Right lobe of liver (tissue), 6 donors: Measurements from ENCODE around the gene PIWIL4. TPM values are rescaled to one million over a fixed set of nuclear protein-coding genes. Genes with fewer than 3 reads are reported as not detected.

Experiments
- ATAC-seq, 4 donors: fragments of 200-7000 bp; cut with Tn5 transposase; one replicate each; pipeline ENCODE4 v1.9.1; 2020; ENCODE audit warnings: mild to moderate bottlenecking in 4 of 4, moderate library complexity in 4 of 4
- DNase-seq, 3 donors: peaks; one replicate each; pipeline ENCODE4 v3.0.0-alpha.2; 2020
- H3K27ac ChIP-seq, 3 donors: fragments of 200-600 bp; one replicate each; pipeline ENCODE4 v1.8.0; 2022
- H3K27me3 ChIP-seq, 2 donors: fragments of 200-600 bp; one replicate each; pipeline ENCODE4 v1.8.0; 2022
- H3K36me3 ChIP-seq, 4 donors: fragments of 200-600 bp; sonication (generic) in 1 of 4; one replicate each; pipeline versions ENCODE4 v1.5.1 to v1.8.0; 2017 to 2022; ENCODE audit warnings: control low read depth in 1 of 4
- H3K4me1 ChIP-seq, 4 donors: fragments of 200-600 bp; sonication (generic) in 1 of 4; one replicate each; pipeline versions ENCODE4 v1.5.1 to v1.8.0; 2017 to 2022; ENCODE audit warnings: control low read depth in 1 of 4
- H3K4me3 ChIP-seq, 3 donors: fragments of 200-600 bp; one replicate each; pipeline ENCODE4 v1.8.0; 2022
- H3K9me3 ChIP-seq, 4 donors: fragments of 200-600 bp; sonication (generic) in 1 of 4; one replicate each; pipeline versions ENCODE4 v1.5.1 to v1.8.0; 2017 to 2022; ENCODE audit warnings: control low read depth in 1 of 4
- POLR2A ChIP-seq: fragments of 450-650 bp; IDR thresholded peaks from one replicate; pipeline ENCODE4 v1.6.1; 2017; ENCODE audit warnings: antibody characterized with exemption, mild to moderate bottlenecking
- WGBS: methylation state at CpG from one replicate; pipeline ENCODE4 v1.1.6; 2018; ENCODE audit warnings: low coverage, low lambda C conversion rate; ENCODE audit not compliant: insufficient coverage; ENCODE audit errors: missing lambda C conversion rate; 5-methylcytosine and 5-hydroxymethylcytosine counted together
- intact Hi-C, 2 donors: fragments of 100-400 bp; cut with DNase I; formaldehyde crosslinking; loops; one replicate each; pipeline versions ENCODE4 v1.11.2 to v1.14.1; 2022
- total RNA-seq, 6 experiments: library from RNA; depleted of rRNA in 2 of 6; stranded (reverse); fragments of >200 nt in 2 of 6; fragmentation: NEBNext Ultra II Directional in 3 of 6; extraction: Animal tissue kit (Norgen Biotek cat#: 25700) in 3 of 6; gene quantifications; one replicate each; pipeline versions ENCODE4 v1.1.0 to v1.2.4, GENCODE V29; 2016 to 2023
- TF ChIP-seq, protein P1 (sequence below), 4 donors: fragments of 200-600 bp in 3 of 4; fragments of 450-650 bp in 1 of 4; IDR thresholded peaks; one replicate each; pipeline versions ENCODE4 v1.5.1 to v1.8.0; 2016 to 2022; ENCODE audit warnings: antibody characterized with exemption in 4 of 4, mild to moderate bottlenecking in 2 of 4
- donor health status: DM: no; HTN: yes; CAD: no.
- donor health status: DM: no; HTN: no; CAD: no.
- donor health status: DM: no; HTN: no; CAD: no.
- donor health status: DM: no; HTN: yes; CAD: no.
- donor health status: DM: no; HTN: yes; CAD: no.

The PIWIL4 gene
- total RNA-seq, 6 experiments from 2014 or later = 0.12 to 0.71 (median 0.51) TPM

DNA sequence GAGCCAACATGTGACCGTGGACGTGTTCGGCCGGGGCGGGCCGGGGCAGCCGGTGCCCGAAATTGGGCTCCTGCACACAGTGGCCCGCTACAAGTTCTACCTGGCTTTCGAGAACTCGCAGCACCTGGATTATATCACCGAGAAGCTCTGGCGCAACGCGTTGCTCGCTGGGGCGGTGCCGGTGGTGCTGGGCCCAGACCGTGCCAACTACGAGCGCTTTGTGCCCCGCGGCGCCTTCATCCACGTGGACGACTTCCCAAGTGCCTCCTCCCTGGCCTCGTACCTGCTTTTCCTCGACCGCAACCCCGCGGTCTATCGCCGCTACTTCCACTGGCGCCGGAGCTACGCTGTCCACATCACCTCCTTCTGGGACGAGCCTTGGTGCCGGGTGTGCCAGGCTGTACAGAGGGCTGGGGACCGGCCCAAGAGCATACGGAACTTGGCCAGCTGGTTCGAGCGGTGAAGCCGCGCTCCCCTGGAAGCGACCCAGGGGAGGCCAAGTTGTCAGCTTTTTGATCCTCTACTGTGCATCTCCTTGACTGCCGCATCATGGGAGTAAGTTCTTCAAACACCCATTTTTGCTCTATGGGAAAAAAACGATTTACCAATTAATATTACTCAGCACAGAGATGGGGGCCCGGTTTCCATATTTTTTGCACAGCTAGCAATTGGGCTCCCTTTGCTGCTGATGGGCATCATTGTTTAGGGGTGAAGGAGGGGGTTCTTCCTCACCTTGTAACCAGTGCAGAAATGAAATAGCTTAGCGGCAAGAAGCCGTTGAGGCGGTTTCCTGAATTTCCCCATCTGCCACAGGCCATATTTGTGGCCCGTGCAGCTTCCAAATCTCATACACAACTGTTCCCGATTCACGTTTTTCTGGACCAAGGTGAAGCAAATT is 21.7 kb upstream of the PIWIL4 start:
- peak overlapping the region in 1 of 3 donors; percentile 88 for H3K27ac ChIP-seq
- DNase-seq (peak; percentile 27 to 63 (median 51)), ATAC-seq (no peak)
- TF ChIP-seq, protein P1, sequence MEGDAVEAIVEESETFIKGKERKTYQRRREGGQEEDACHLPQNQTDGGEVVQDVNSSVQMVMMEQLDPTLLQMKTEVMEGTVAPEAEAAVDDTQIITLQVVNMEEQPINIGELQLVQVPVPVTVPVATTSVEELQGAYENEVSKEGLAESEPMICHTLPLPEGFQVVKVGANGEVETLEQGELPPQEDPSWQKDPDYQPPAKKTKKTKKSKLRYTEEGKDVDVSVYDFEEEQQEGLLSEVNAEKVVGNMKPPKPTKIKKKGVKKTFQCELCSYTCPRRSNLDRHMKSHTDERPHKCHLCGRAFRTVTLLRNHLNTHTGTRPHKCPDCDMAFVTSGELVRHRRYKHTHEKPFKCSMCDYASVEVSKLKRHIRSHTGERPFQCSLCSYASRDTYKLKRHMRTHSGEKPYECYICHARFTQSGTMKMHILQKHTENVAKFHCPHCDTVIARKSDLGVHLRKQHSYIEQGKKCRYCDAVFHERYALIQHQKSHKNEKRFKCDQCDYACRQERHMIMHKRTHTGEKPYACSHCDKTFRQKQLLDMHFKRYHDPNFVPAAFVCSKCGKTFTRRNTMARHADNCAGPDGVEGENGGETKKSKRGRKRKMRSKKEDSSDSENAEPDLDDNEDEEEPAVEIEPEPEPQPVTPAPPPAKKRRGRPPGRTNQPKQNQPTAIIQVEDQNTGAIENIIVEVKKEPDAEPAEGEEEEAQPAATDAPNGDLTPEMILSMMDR (IDR thresholded peaks at IDR 0.05) = no peak
- TF ChIP-seq POLR2A = no peak
- no peaks in the 10 kb centered on the region for H3K27me3 ChIP-seq
- intact Hi-C loops = no loop called here
- WGBS = 61% methylated on average over 20 of the region's 54 CpGs
- H3K4me3 ChIP-seq = peak overlapping the region; percentile 61 to 73 (median 65)
- H3K36me3 ChIP-seq = no peaks in the 10 kb centered on the region
- no peaks in the 10 kb centered on the region for H3K9me3 ChIP-seq
- no peaks in the 10 kb centered on the region for H3K4me1 ChIP-seq

DNA sequence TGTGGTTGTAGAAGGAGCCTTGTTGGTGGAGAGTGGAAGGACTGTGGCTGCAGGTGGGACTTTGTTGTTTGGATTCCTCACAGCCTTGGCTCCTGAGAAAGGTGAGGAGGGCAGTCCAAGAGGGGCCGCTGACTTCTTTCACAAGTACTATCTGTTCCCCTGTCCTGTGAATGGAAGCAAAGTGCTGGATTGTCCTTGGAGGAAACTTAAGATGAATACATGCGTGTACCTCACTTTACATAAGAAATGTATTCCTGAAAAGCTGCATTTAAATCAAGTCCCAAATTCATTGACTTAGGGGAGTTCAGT is 21.1 kb upstream of the PIWIL4 start:
- H3K4me1 ChIP-seq = no peaks in the 10 kb centered on the region
- TF ChIP-seq, protein P1 (IDR thresholded peaks at IDR 0.05) = no peak
- no peak for TF ChIP-seq POLR2A
- ATAC-seq (no peak), DNase-seq (no peak)
- no peaks in the 10 kb centered on the region for H3K36me3 ChIP-seq
- no peaks in the 10 kb centered on the region for H3K9me3 ChIP-seq
- no peak overlapping the region for H3K27ac ChIP-seq
- intact Hi-C loops = no loop called here
- H3K27me3 ChIP-seq = no peaks in the 10 kb centered on the region
- peak overlapping the region in 1 of 3 donors; percentile 3 for H3K4me3 ChIP-seq
- 20% methylated on average over 1 of the region's 2 CpGs for WGBS

DNA sequence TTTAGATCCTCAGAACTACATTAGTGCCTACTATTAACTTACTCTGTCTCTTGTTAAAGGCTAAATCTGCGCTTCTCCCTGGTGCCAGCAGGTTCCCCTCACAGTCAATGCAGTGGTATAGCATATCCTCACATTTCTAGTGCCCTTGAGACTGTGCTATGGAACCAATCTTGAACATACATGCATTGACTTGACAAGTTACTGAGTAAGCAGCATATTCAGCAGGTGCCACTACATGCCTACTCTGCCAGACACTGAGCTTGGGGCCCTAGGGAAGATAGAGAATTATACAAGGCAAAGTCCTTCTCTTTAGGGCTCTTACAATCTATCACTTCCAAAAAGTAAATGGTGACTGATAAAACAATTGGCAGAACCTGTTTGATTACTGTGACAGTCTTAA is 20.3 kb upstream of the PIWIL4 start:
- Histone ChIP-seq H3K9me3 (no peaks in the 10 kb centered on the region), H3K36me3 (no peaks in the 10 kb centered on the region), H3K4me1 (no peaks in the 10 kb centered on the region), H3K27ac (no peak overlapping the region), H3K27me3 (no peaks in the 10 kb centered on the region), H3K4me3 (no peak overlapping the region)
- intact Hi-C loops = no loop called here
- 80% methylated on average over 1 of the region's 1 CpG for WGBS
- TF ChIP-seq, protein P1 (IDR thresholded peaks at IDR 0.05) = no peak
- TF ChIP-seq POLR2A = no peak
- DNase-seq (no peak), ATAC-seq (no peak)

GRCh38 chr11:94549146-94549545 is 18.0 kb upstream of the PIWIL4 start:
- no peaks in the 10 kb centered on the region for H3K9me3 ChIP-seq
- no peaks in the 10 kb centered on the region for H3K27me3 ChIP-seq
- H3K4me1 ChIP-seq = no peaks in the 10 kb centered on the region
- no peak overlapping the region for H3K4me3 ChIP-seq
- DNase-seq = no peak
- no peak for ATAC-seq
- no peaks in the 10 kb centered on the region for H3K36me3 ChIP-seq
- TF ChIP-seq, protein P1 (IDR thresholded peaks at IDR 0.05) = no peak
- TF ChIP-seq POLR2A = no peak
- intact Hi-C loops = no loop called here
- 51% methylated on average over 5 of the region's 5 CpGs for WGBS
- no peak overlapping the region for H3K27ac ChIP-seq
